IMR-90 (cell line): ENCODE measurements around the gene C6orf52. TPM values are rescaled to one million over a fixed set of nuclear protein-coding genes. Genes with fewer than 3 reads are reported as not detected.
A peak's percentile ranks its signal among the peaks of the same experiment; 100 is the strongest.

Experiments used
- CEBPB ChIP-seq: IDR thresholded peaks from 2 replicates; pipeline ENCODE4 v1.6.1; 2012; ENCODE audit warnings: low read depth, low read length, improper control_type of control experiment
- NFE2L2 ChIP-seq: fragments of 150-350 bp; IDR thresholded peaks from 2 replicates; pipeline ENCODE4 v1.6.1; 2016; ENCODE audit warnings: low read depth, mild to moderate bottlenecking, low read length
- polyA plus RNA-seq, 3 experiments: library from polyadenylated mRNA; depleted of rRNA; stranded (reverse); fragments of >200 nt; gene quantifications; 2 replicates each; pipeline ENCODE4 v1.2.3, GENCODE V29; 2012; ENCODE audit warnings: low replicate concordance in 1 of 3
- total RNA-seq: library from RNA; depleted of rRNA; stranded (reverse); fragments of >200 nt; gene quantifications from 2 replicates; pipeline ENCODE4 v1.2.3, GENCODE V29; 2012
- TF ChIP-seq, protein P1 (sequence below): conservative IDR thresholded peaks from 2 replicates; pipeline ENCODE4 v1.5.1; 2012; ENCODE audit warnings: mild to moderate bottlenecking, low read depth, low read length, improper control_type of control experiment

Gene C6orf52
- total and polyA plus RNA-seq, 2 of the 4 experiments (the other 2 are of a cell fraction), result 0.31 TPM; not detected in 1

DNA sequence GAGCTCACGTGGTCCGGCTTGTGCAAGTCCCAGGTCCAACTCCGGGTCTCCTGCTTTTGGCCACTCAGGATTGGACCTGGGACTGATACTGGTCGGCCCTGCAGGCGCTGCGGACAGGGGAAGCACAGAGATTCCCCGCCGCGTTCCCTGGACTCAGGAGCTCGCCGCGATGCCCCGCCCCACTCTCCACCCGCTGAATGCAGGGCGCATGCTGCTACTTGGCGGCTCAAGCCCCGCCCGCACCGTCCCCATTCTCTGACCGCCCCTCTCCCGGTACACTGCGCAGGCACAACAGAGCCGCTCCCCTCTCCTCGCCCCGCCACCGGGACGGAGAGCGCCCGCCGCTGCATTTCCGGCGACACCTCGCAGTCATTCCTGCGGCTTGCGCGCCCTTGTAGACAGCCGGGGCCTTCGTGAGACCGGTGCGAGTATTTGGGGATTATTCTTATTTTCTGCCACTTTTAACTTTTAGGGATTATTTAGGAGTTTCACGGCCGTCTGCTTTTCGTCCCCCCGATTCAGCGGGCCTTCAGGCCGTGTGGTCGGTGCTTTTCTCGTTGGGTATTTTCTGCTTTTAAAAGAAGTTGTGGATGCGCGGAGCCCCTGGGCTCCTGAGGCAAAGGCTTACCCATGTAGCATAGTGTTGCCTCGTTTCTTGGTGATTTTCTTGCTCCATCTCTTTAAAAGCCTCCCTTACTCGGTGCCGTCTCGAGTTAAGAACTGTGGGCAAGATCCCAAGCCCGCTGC is 28.6 kb upstream of the C6orf52 start, which contains the start of gene TMEM14C (continued):
- TF ChIP-seq, protein P1, sequence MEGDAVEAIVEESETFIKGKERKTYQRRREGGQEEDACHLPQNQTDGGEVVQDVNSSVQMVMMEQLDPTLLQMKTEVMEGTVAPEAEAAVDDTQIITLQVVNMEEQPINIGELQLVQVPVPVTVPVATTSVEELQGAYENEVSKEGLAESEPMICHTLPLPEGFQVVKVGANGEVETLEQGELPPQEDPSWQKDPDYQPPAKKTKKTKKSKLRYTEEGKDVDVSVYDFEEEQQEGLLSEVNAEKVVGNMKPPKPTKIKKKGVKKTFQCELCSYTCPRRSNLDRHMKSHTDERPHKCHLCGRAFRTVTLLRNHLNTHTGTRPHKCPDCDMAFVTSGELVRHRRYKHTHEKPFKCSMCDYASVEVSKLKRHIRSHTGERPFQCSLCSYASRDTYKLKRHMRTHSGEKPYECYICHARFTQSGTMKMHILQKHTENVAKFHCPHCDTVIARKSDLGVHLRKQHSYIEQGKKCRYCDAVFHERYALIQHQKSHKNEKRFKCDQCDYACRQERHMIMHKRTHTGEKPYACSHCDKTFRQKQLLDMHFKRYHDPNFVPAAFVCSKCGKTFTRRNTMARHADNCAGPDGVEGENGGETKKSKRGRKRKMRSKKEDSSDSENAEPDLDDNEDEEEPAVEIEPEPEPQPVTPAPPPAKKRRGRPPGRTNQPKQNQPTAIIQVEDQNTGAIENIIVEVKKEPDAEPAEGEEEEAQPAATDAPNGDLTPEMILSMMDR, result no peak
- TF ChIP-seq NFE2L2 (no peak), CEBPB (peak; percentile 91)
